HCT116 (cell line): ENCODE results near the gene C3orf52. TPM values are rescaled to one million over a fixed set of nuclear protein-coding genes. Genes with fewer than 3 reads are reported as not detected.

Experiments used
- ATAC-seq: fragments of 200-7000 bp; cut with Tn5 transposase; 2 replicates; pipeline ENCODE4 v1.9.1; 2020; ENCODE audit warnings: mild to moderate bottlenecking, moderate library complexity
- BruUV-seq: library from RNA; stranded (reverse); fragments of 400-500 nt; replicated peaks from 2 replicates; lab custom pipeline; 2021; lab: Mats Ljungman, UMichigan
- CTCF ChIA-PET: fragments of 300-600 bp; sonication (Branson Sonifier 250); formaldehyde crosslinking; loops from one replicate; lab custom pipeline; 2021; ENCODE audit warnings: antibody characterized with exemption; lab: Charles Lee
- POLR2A ChIA-PET: fragments of 300-600, 350-600 bp; sonication (Branson Sonifier 250); formaldehyde crosslinking; loops from one replicate; lab custom pipeline; 2021; ENCODE audit warnings: antibody characterized with exemption; lab: Charles Lee
- RAD21 ChIA-PET, 2 experiments: fragments of 300-600 bp; sonication (Branson Sonifier 250); formaldehyde crosslinking; loops; one replicate each; lab custom pipeline; 2023; ENCODE audit warnings: low total read pairs in 2 of 2; ENCODE audit not compliant: uncharacterized antibody in 2 of 2, unreplicated experiment in 2 of 2, low non-redundant PET in 1 of 2; lab: Charles Lee
- DNase-seq: peaks from one replicate; pipeline ENCODE4 v3.0.0-alpha.2; 2010; ENCODE audit warnings: low read depth, low spot score
- H2AFZ ChIP-seq: fragments of 200-600 bp; shearing (Covaris generic), sonication (generic); 2 replicates; pipeline ENCODE4 v1.6.1; 2017; ENCODE audit warnings: low read depth, mixed run types, mixed read lengths, antibody characterized with exemption, low read length; ENCODE audit not compliant: poor library complexity, severe bottlenecking
- H3K27ac ChIP-seq: 2 replicates; pipeline ENCODE4 v1.5.1; 2012; ENCODE audit warnings: low read depth, low read length
- H3K27me3 ChIP-seq: fragments of 200-600 bp; sonication (generic); 2 replicates; pipeline ENCODE4 v1.6.1; 2016; ENCODE audit warnings: mixed run types, low read length, mixed read lengths; ENCODE audit not compliant: insufficient read depth
- H3K36me3 ChIP-seq, 2 experiments: fragments of 200-500 bp in 1 of 2; fragments of 200-600 bp in 1 of 2; sonication (Bioruptor generic) in 1 of 2; sonication (generic) in 1 of 2; 2 replicates each; pipeline versions ENCODE4 v1.5.1 to v1.6.1; 2014 to 2016; ENCODE audit warnings: low read length in 2 of 2, inconsistent platforms in 1 of 2, mixed read lengths in 1 of 2, mixed run types in 1 of 2; ENCODE audit not compliant: insufficient read depth in 2 of 2, control insufficient read depth in 1 of 2
- H3K4me1 ChIP-seq, 2 experiments: fragments of 200-600 bp in 1 of 2; sonication (generic) in 1 of 2; 2 replicates each; pipeline versions ENCODE4 v1.5.1 to v1.6.1; 2012 to 2017; ENCODE audit warnings: low read length in 2 of 2, inconsistent platforms in 1 of 2, mild to moderate bottlenecking in 1 of 2, mixed read lengths in 1 of 2, mixed run types in 1 of 2, moderate library complexity in 1 of 2; ENCODE audit not compliant: insufficient read depth in 2 of 2, control insufficient read depth in 1 of 2
- H3K4me2 ChIP-seq: fragments of 200-600 bp; sonication (generic); 2 replicates; pipeline ENCODE4 v1.6.1; 2017; ENCODE audit warnings: mixed run types, low read length, mixed read lengths
- H3K4me3 ChIP-seq, 2 experiments: fragments of 200-600 bp in 1 of 2; sonication (generic) in 1 of 2; replicated peaks in 1 of 2; 2 replicates each; pipeline ENCODE4 v1.5.1; 2011 to 2016; ENCODE audit warnings: low read length in 2 of 2, control low read depth in 1 of 2, low read depth in 1 of 2, mild to moderate bottlenecking in 1 of 2, mixed read lengths in 1 of 2, mixed run types in 1 of 2
- H3K79me2 ChIP-seq: fragments of 200-600 bp; sonication (generic); 2 replicates; pipeline ENCODE4 v1.6.1; 2017; ENCODE audit warnings: mild to moderate bottlenecking, mixed run types, low read length, moderate library complexity, mixed read lengths; ENCODE audit not compliant: insufficient read depth
- H3K9ac ChIP-seq: fragments of 200-600 bp; sonication (generic); 2 replicates; pipeline ENCODE4 v1.6.1; 2016; ENCODE audit warnings: low read length, mixed read lengths
- H3K9me2 ChIP-seq: fragments of 200-600 bp; sonication (generic), shearing (Covaris generic); 2 replicates; pipeline ENCODE4 v1.6.1; 2017; ENCODE audit warnings: mixed run types, mild to moderate bottlenecking, moderate library complexity; ENCODE audit not compliant: insufficient read depth
- H3K9me3 ChIP-seq, 2 experiments: fragments of 200-500 bp in 1 of 2; fragments of 200-600 bp in 1 of 2; sonication (Bioruptor generic) in 1 of 2; sonication (generic) in 1 of 2; 2 replicates each; pipeline ENCODE4 v1.6.1; 2014 to 2017; ENCODE audit warnings: low read length in 2 of 2, mixed read lengths in 2 of 2, inconsistent platforms in 1 of 2, low read depth in 1 of 2, mild to moderate bottlenecking in 1 of 2, mixed run types in 1 of 2, moderate library complexity in 1 of 2; ENCODE audit not compliant: control insufficient read depth in 1 of 2, insufficient read depth in 1 of 2
- H4K20me1 ChIP-seq: fragments of 200-600 bp; sonication (generic), shearing (Covaris generic); 2 replicates; pipeline ENCODE4 v1.6.1; 2017; ENCODE audit warnings: mixed run types, mild to moderate bottlenecking, moderate library complexity; ENCODE audit not compliant: insufficient read depth
- ATF3 ChIP-seq: IDR thresholded peaks from 2 replicates; pipeline ENCODE4 v1.6.1; 2012
- CBX3 ChIP-seq: IDR thresholded peaks from 2 replicates; pipeline ENCODE4 v1.6.1; 2012; ENCODE audit warnings: low read depth
- CEBPB ChIP-seq: IDR thresholded peaks from 2 replicates; pipeline ENCODE4 v1.6.1; 2012; ENCODE audit warnings: low read depth
- CTCF ChIP-seq, 3 experiments: fragments of 200-600 bp in 1 of 3; sonication (generic) in 1 of 3; IDR thresholded peaks in 2 of 3; conservative IDR thresholded peaks in 1 of 3; 2 replicates each; pipeline ENCODE4 v1.5.1; 2012 to 2017; ENCODE audit warnings: low read depth in 2 of 3, low read length in 2 of 3, antibody characterized with exemption in 1 of 3, borderline replicate concordance in 1 of 3, control low read depth in 1 of 3, mild to moderate bottlenecking in 1 of 3, mixed read lengths in 1 of 3, mixed run types in 1 of 3, moderate library complexity in 1 of 3; ENCODE audit not compliant: insufficient read depth in 1 of 3
- EGR1 ChIP-seq: IDR thresholded peaks from 2 replicates; pipeline ENCODE4 v1.6.1; 2012; ENCODE audit warnings: low read depth
- ELF1 ChIP-seq: IDR thresholded peaks from 2 replicates; pipeline ENCODE4 v1.6.1; 2012; ENCODE audit warnings: low read depth, borderline replicate concordance
- EZH2 ChIP-seq: fragments of 200-600 bp; sonication (generic); IDR thresholded peaks from 2 replicates; pipeline ENCODE4 v1.6.1; 2017; ENCODE audit warnings: antibody characterized with exemption, mixed run types
- EZH2phosphoT487 ChIP-seq: fragments of 200-600 bp; IDR thresholded peaks from 2 replicates; pipeline ENCODE4 v1.6.1; 2018; ENCODE audit warnings: antibody characterized with exemption, borderline replicate concordance
- FOSL1 ChIP-seq: IDR thresholded peaks from 2 replicates; pipeline ENCODE4 v1.6.1; 2012; ENCODE audit warnings: low read depth
- JUND ChIP-seq: IDR thresholded peaks from 2 replicates; pipeline ENCODE4 v1.6.1; 2012
- MAX ChIP-seq: IDR thresholded peaks from 2 replicates; pipeline ENCODE4 v1.6.1; 2012
- RAD21 ChIP-seq: IDR thresholded peaks from 2 replicates; pipeline ENCODE4 v1.6.1; 2012; ENCODE audit warnings: low read depth, mild to moderate bottlenecking
- REST ChIP-seq: IDR thresholded peaks from 2 replicates; pipeline ENCODE4 v1.6.1; 2012; ENCODE audit warnings: low read depth
- SIN3A ChIP-seq: IDR thresholded peaks from 2 replicates; pipeline ENCODE4 v1.6.1; 2012; ENCODE audit warnings: low read depth
- SRF ChIP-seq: IDR thresholded peaks from 2 replicates; pipeline ENCODE4 v1.6.1; 2012; ENCODE audit warnings: low read depth
- ZBTB33 ChIP-seq: IDR thresholded peaks from 2 replicates; pipeline ENCODE4 v1.6.1; 2011; ENCODE audit warnings: mild to moderate bottlenecking, low read length, moderate library complexity; ENCODE audit not compliant: insufficient replicate concordance; ENCODE audit errors: extremely low read depth
- ZNF274 ChIP-seq: fragments of 200-500 bp; sonication (Bioruptor generic); IDR thresholded peaks from 2 replicates; pipeline ENCODE4 v1.6.1; 2014; ENCODE audit warnings: mild to moderate bottlenecking, low read depth, low read length, inconsistent platforms
- intact Hi-C: fragments of 100-400 bp; cut with micrococcal nuclease; formaldehyde crosslinking; loops from 2 replicates; pipeline ENCODE4 v1.10.0; 2022
- total RNA-seq: library from RNA; stranded (reverse); gene quantifications from one replicate; pipeline ENCODE4 v1.2.1, GENCODE V29; 2021; ENCODE audit not compliant: unreplicated experiment

The C3orf52 gene
- total RNA-seq, 1 experiment from 2014 or later = 14.3 TPM

GRCh38 chr3:112134335-112135124, 48.3 kb downstream of the C3orf52 start:
- Histone ChIP-seq H3K27me3 (no peaks in the 10 kb centered on the region), H3K9ac (no peak overlapping the region), H3K4me1 (no peaks in the 10 kb centered on the region; a peak in 1 of 4 replicates), H2AFZ (no peak overlapping the region), H3K27ac (no peak overlapping the region), H3K9me3 (no peaks in the 10 kb centered on the region), H3K4me3 (no peak overlapping the region), H3K36me3 (peaks cover 2 to 4% of the 10 kb centered on the region in 2 experiments; a peak in 1 of 4 replicates), H4K20me1 (no peaks in the 10 kb centered on the region), H3K9me2 (no peaks in the 10 kb centered on the region), H3K79me2 (no peaks in the 10 kb centered on the region), H3K4me2 (no peak overlapping the region)
- ATAC-seq = no peak
- TF ChIP-seq ZBTB33 = no peak
- no peak for TF ChIP-seq EGR1
- TF ChIP-seq REST = no peak
- no peak for TF ChIP-seq FOSL1
- no peak for TF ChIP-seq EZH2phosphoT487
- no peak for TF ChIP-seq MAX
- TF ChIP-seq ATF3 = no peak
- TF ChIP-seq CTCF (IDR thresholded peaks at IDR 0.05 in 2 of 3, conservative IDR thresholded peaks at IDR 0.05 in 1 of 3; ENCODE audit: borderline replicate concordance in 1 of 3, insufficient read depth in 1 of 3, low read depth in 2 of 3, low read length in 2 of 3) = no peak
- TF ChIP-seq JUND = no peak
- TF ChIP-seq ELF1 = no peak
- no peak for TF ChIP-seq EZH2
- TF ChIP-seq ZNF274 = no peak
- TF ChIP-seq CBX3 = no peak
- no peak for TF ChIP-seq SIN3A
- TF ChIP-seq CEBPB = no peak
- TF ChIP-seq RAD21 = no peak
- TF ChIP-seq SRF = no peak
- BruUV-seq = no TSS peak
- RAD21 ChIA-PET = no interaction called here
- no peak for DNase-seq
- intact Hi-C loops = loop anchor here (5.0 kb wide), 1 partner anchor 193 kb away; no protein-coding TSS in a partner anchor
- POLR2A ChIA-PET = no interaction called here
- CTCF ChIA-PET = no interaction called here
